ENCODE results near the gene KCNN4. TPM values are rescaled to one million over a fixed set of nuclear protein-coding genes. Genes with fewer than 3 reads are reported as not detected.
A peak's percentile ranks its signal among the peaks of the same experiment; 100 is the strongest.
"Not testable (repeated sequence)": the region's sequence is repeated elsewhere in the genome, so short reads cannot be mapped to it uniquely, and the experiment has no call there.

The KCNN4 gene
- total and polyA plus RNA-seq, 11 donors = 0.15 to 3.7 (median 0.63) TPM

- Histone ChIP-seq H3K4me1 (no peaks in the 10 kb centered on the region), H3K27me3 (peaks cover 0 to 6% (median 0%) of the 10 kb centered on the region in 9 donors), H3K27ac (no peak overlapping the region), H3K9me3 (peaks cover 0 to 4% (median 0%) of the 10 kb centered on the region in 12 donors), H3K36me3 (no peaks in the 10 kb centered on the region), H3K4me3 (no peak overlapping the region)
- DNase-seq (no peak), ATAC-seq (peak in 2 of 4 donors; percentile 46 to 55)
- 26 to 43% (median 35%) methylated on average over 8 of the region's 8 CpGs for WGBS, 4 donors
- TF ChIP-seq CTCF (IDR thresholded peaks at IDR 0.05) (peak; percentile 39 to 69 (median 54)), POLR2A (IDR thresholded peaks at IDR 0.05) (no peak)
- intact Hi-C loops (cut with DNase I) = no loop called here
Measured at GRCh38 chr19:43809762-43810696, 29.3 kb upstream of the KCNN4 start.

- peaks cover 0 to 4% (median 0%) of the 10 kb centered on the region in 12 donors for H3K9me3 ChIP-seq
- H3K4me3 ChIP-seq = no peak overlapping the region
- intact Hi-C loops (cut with DNase I) = no loop called here
- no peaks in the 10 kb centered on the region for H3K4me1 ChIP-seq
- ATAC-seq (no peak), DNase-seq (no peak)
- H3K27ac ChIP-seq = no peak overlapping the region
- peaks cover 0 to 13% (median 0%) of the 10 kb centered on the region in 9 donors for H3K27me3 ChIP-seq
- no peaks in the 10 kb centered on the region for H3K36me3 ChIP-seq
- TF ChIP-seq POLR2A (IDR thresholded peaks at IDR 0.05) (no peak), CTCF (IDR thresholded peaks at IDR 0.05) (no peak)
Measured at GRCh38 chr19:43807651-43808050, 26.9 kb upstream of the KCNN4 start.

GRCh38 chr19:43806848-43807247 lies 26.1 kb upstream of the KCNN4 start:
- H3K4me1 ChIP-seq = no peaks in the 10 kb centered on the region
- TF ChIP-seq CTCF (IDR thresholded peaks at IDR 0.05) = no peak
- TF ChIP-seq POLR2A (IDR thresholded peaks at IDR 0.05) = no peak
- no peaks in the 10 kb centered on the region for H3K36me3 ChIP-seq
- no peak for ATAC-seq
- H3K27me3 ChIP-seq = peaks cover 0 to 14% (median 0%) of the 10 kb centered on the region in 9 donors
- intact Hi-C loops (cut with DNase I) = no loop called here
- no peak overlapping the region for H3K27ac ChIP-seq
- H3K4me3 ChIP-seq = no peak overlapping the region
- 62 to 71% (median 63%) methylated on average over 5 of the region's 5 CpGs for WGBS, 4 donors
- peaks cover 0 to 4% (median 0%) of the 10 kb centered on the region in 12 donors for H3K9me3 ChIP-seq
- DNase-seq = no peak

GRCh38 chr19:43806401-43806800 lies 25.6 kb upstream of the KCNN4 start:
- H3K9me3 ChIP-seq; ATAC-seq; intact Hi-C loops (cut with DNase I); H3K36me3 ChIP-seq; DNase-seq; H3K4me1 ChIP-seq; H3K4me3 ChIP-seq; H3K27ac ChIP-seq: not testable (repeated sequence)
- peaks cover 0 to 14% (median 0%) of the 10 kb centered on the region in 9 donors for H3K27me3 ChIP-seq
- 84 to 91% (median 87%) methylated on average over 7 of the region's 7 CpGs for WGBS, 4 donors

All from heart left ventricle (tissue), 16 donors.